ENCODE results near the gene TET2.

Gene TET2

DNA sequence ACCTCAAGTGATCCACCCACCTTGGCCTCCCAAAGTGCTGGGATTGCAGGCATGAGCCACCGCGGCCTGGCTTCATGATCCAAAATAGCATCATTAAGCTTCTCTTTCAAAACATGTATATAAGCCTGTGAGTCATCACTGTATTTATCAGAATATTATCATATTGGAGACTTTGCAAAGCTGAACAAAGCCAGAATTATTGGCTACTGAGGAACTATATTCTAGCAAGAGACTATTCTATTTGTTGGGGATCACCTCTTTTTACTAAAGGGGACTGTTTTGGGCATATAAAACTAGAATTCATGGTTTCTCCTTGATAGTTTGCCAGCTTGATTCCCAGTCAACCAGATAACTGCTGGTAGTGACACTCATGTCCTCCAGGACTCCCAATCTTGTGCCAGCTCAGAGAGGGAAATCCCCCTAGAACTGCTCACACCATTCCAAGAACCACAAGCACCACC, 40.1 kb downstream of the TET2 start:
- no peak for DNase-seq

DNA sequence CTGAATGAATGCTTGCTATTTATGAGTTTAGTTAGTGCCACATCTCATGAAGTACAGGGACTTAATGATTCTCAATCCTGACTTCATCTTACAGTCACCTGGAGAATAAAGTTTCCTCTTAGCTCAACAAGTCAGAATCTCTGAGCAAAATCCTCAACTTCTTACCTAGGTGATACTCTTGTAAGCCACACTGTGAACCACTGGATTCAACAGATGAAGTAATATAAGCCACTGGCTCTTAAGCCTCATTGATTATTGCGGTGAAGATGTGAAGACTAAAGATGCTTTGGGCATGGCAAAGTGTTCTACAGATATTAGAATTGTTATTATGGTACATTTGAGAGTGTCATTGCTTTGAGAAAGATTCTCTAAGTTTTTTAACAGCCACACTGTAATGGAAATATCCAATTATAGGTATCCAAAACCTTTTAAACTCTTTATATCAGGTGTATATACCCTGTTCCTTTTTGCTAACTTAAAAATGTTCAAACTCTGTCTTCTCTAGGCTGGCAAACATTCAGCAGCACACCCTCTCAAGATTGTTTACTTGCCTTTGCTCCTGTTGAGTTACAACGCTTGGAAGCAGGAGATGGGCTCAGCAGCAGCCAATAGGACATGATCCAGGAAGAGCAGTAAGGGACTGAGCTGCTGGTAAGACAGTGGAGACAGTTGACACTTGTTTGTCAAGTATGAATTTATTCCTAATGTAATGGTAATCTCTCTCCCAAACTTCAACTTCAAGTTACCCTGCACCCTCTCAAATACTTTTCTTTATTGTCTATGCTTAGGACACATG, 43.4 kb downstream of the TET2 start:
- DNase-seq: no peak

DNA sequence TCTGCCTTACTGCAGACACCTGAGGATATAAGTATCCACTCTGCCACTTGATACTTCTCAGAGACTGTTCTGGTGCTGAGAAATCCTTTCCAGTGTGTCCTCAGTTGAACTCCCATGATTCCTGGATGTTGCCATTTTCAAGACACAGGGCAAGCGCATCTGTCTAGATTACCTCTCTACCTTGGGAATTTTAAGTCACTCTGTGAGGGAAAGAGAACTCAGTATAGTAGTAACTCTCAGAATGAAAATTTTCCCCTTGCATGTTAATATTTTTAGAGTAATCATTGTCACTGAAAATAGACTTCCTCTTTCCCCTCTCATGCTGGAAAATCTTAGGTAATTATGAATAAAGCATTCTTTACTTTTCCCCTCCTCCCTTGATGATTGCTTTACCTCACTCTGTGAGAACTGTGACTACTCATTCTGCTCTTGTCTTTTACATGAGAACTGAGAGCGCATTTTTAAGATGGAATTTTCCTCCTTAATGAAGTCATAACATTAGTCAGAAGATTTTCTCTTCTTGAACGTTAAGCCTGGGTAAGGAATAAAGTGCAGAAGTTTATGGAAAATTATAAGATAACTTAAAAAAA, 45.0 kb downstream of the TET2 start:
- DNase-seq: no peak

DNA sequence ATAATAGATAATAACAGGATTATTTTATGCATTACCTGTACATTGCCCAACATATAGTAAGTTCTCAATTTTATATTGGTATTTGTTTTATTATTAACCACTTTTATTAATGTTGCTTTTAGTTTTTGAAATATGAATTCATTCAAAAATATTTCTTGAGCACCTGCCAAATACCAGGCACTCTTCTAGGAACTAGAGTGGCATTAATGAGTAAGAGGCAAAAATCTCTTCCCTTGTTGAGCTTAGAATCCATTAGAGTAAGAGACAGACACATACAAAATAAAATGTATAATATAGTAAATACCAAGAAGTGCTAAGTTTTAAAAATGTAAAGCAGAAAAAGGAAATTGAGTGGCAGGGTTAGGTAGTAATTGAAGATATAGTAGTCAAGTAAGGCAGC, 45.8 kb downstream of the TET2 start:
- DNase-seq: no peak

- no peak for DNase-seq
These were observed 46.2 kb downstream of the TET2 start for GRCh38 chr4:105192910-105193309.

DNA sequence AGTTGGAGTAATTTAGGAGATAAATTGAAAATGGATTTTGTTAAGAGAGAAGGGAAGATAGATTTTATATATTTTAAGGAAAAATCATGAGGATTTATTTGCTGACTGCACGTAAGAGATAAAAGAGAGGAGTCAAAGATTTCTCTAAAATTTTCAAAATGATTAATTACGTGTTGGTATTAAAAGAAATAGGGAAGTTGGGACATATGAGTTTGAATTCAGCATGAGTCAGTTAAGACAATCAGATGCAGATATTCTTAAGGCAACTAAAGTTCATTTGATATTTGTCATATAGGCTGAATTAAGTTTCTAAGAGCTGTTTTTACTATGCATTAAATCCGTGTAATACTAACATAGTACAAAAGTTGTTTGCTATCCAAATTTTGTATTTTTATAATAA, 46.9 kb downstream of the TET2 start:
- no peak for DNase-seq

DNA sequence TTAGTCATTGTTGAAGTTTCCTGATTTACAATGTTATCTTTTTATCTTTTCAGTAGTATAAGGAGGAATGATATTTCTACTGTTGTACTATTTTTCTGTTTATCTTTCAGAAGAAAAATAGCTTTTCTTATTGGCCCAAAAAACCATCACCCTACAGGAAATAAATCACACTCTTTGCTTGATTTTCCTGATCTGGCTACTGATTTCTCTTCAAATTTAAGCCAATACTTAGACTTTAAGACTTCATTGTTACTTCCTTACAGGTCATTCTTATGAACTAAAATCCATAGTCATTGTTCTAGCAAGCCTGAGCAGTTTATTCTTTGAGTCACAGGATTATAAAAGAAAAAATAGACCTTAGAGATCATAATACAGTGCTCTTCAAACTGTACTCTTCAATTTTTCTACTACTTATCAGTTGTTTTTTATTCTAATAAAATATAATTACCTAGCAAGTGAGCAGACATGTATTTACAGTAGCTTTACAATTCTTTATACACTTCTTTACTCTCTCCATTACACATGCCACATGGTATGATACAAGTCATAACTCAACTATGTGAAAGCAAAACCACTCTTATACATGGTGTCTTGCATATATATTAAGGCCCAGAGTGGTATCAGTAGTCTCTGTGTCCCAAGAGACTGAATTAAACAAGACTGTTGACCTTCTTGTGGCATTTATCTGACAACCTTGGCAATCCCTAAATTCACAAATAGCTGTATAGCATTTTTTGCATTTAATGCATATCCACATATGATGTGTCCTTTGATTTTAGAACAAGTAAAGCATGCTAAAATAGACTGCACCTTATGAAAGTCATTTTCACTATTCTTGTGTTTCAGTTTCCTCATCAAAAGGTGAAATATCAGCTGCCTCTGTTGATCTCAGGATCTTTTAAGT, 47.9 kb downstream of the TET2 start:
- DNase-seq: no peak

- no peak for DNase-seq
These were observed 50.0 kb downstream of the TET2 start for GRCh38 chr4:105196523-105197145.

GRCh38 chr4:105197777-105198176, 51.1 kb downstream of the TET2 start:
- no peak for DNase-seq

- no peak for DNase-seq
These were observed 51.9 kb downstream of the TET2 start for GRCh38 chr4:105198541-105198940.

DNA sequence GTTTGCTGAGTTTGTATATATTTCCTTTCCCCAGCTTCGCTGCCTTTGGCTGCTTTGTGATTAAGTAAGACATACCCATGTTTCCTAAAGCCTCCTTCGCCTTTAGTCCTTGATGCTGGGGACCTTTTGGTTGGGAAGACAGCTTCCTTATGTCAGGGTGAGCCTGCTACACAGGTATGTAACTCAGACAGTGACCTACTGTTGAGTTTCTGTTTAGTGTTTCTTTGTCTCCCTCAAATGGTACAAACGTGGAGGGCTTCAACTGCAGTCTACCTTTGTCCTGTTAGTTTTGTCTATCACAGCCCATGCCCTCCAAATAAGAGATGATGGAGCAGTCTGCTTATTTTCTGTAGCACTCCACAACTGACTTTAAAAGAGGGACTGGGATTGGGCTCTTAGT, 59.5 kb downstream of the TET2 start:
- DNase-seq: no peak

DNA sequence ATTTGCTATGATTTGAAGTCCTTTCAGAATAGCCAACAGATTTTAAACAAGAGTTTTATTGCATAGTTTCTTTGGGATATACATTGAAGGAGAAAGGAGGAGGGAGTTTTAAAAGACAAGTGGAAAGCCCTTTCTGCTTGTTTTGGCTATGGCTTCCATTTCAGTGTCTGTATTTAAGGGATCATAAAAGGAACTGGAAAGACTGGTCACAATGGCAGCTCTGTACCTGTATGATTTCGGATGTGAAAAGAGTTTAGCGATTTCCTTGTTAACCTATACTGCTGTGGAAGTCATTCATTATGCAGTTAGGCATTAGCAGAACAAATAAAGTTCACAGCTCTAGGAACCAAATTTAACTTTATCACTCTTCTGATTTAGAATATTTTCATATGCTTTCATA, 60.7 kb downstream of the TET2 start:
- no peak for DNase-seq

DNA sequence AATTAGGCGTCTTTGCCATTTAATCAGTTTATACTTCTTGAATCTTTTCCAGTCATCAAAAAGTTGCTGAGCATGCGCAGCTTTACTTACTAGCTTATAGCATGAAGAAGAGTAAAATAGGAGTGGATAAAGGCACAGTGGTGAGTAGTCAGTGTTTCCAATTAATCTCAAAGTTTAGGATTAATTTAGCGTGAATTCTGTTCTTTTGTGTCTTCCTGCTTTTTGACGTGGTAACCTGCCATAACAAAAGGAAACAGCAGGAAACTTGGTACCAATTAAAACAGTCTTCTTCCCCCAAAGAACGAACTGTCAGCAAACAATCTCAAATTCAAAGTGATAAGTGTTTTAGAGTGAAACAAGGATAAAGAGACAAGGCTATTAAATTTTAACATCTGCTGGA, 61.9 kb downstream of the TET2 start:
- no peak for DNase-seq

DNA sequence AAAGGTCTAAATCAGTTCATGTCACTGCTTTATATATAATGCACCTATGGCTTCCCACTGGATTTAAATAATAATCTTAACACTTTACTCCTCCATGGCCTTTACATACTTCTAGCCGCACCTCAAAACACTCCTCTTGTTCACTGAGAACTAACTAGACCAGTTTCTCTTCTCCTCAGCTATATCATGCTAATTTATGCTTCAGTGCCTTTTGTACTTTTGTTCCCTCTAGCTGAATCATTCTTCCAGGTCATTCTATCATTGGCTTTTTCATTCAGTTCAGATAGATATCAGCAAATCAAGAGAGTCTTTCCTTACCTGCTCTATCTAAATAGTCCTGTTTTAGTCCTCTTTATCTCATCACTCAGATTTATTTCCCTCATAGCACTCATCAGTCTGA, 64.2 kb downstream of the TET2 start:
- no peak for DNase-seq

DNA sequence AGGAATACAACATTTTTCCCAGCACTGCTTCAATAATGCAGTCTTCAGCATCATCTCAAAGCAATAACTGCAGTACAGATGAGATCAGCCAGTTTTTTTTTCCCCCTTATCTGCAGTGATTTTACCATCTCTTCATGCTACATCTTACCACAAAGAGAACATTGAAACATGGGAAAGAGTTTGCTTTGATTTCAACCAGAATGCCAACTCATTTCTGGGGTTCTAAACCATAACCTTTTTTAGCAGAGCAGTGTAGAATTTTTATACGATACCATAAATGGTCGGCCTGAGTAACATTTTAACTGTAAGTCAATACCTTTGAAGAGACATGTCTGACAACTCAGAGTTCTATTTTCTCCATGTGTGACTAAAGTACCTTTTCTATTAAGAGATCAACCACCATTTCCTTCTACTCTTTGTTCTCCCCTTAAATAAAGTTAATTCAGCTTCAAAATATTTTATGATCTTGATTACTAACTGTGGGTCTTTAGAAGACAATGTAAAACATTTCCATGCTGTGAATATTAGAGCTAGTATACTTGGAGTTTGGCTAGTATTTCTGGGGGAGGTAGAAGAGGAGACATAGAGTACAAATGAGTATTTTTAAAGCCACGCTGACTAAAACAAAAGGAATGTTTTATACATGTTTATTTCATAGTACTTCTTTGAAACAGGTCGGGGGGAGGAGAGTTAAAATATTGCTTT, 69.1 kb downstream of the TET2 start:
- no peak for DNase-seq

GRCh38 chr4:105225500-105225899, 78.8 kb downstream of the TET2 start:
- no peak for DNase-seq

- DNase-seq: no peak
These were observed 80.4 kb downstream of the TET2 start for GRCh38 chr4:105227054-105227453.

DNA sequence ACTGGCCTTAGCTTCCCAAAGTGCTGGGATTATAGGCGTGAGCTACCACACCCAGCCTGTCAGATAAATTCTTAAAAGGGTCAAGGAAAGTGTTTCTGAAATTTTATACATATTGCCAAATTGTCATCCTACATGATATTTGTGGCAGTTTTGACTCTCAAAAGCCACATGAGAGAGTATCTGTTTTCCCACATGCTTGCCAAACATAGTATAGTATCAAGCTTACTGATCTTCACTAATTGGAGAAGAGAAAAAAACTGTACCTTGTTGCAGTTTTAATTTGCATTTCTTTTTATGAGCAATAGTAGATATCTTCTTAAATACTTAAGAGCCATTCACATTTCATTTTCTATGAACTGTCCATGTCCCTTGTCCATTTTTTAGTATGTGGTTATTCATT, 83.6 kb downstream of the TET2 start:
- no peak for DNase-seq

GRCh38 chr4:105232374-105232773, 85.7 kb downstream of the TET2 start:
- no peak for DNase-seq

- DNase-seq: no peak
These were observed 87.9 kb downstream of the TET2 start for GRCh38 chr4:105234582-105234981.

DNA sequence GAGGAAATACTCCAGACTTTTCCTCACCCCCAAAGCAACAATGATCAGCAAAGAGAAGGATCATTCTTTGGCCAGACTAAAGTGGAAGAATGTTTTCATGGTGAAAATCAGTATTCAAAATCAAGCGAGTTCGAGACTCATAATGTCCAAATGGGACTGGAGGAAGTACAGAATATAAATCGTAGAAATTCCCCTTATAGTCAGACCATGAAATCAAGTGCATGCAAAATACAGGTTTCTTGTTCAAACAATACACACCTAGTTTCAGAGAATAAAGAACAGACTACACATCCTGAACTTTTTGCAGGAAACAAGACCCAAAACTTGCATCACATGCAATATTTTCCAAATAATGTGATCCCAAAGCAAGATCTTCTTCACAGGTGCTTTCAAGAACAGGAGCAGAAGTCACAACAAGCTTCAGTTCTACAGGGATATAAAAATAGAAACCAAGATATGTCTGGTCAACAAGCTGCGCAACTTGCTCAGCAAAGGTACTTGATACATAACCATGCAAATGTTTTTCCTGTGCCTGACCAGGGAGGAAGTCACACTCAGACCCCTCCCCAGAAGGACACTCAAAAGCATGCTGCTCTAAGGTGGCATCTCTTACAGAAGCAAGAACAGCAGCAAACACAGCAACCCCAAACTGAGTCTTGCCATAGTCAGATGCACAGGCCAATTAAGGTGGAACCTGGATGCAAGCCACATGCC, 89.7 kb downstream of the TET2 start:
- DNase-seq: no peak

GRCh38 chr4:105236916-105237311, 90.2 kb downstream of the TET2 start:
- DNase-seq: no peak

Measured in NCI-H774 (cell line).